ENCODE data around the gene CGN. TPM values are rescaled to one million over a fixed set of nuclear protein-coding genes. Genes with fewer than 3 reads are reported as not detected.

Gene CGN
- total RNA-seq, 6 experiments from 2014 or later, result 15.9 to 65.4 (median 38.6) TPM

DNA sequence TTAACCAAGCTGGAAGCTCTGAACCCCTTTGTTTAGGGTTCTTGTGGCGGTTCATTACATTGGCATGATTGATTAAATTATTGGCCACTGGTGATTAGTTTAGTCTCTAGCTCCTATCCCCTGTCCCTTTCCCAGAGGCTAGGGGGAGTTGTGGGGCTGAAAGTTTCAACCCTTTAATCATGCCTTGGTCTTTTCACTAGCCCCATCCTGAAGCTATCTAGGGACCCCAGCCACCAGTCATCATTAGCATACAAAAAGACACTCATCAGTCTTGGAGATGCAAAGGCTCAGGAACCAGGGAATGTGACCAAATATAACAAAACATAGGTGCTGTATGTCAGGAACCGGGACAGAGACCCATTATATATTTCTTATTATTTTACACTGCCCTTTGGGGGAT is 66.0 kb downstream of the CGN start:
- Histone ChIP-seq H3K9me3 (no peaks in the 10 kb centered on the region), H3K27ac (no peak overlapping the region), H3K36me3 (peaks cover 0 to 3% (median 0%) of the 10 kb centered on the region in 4 donors), H3K27me3 (no peaks in the 10 kb centered on the region), H3K4me3 (no peak overlapping the region), H3K4me1 (no peaks in the 10 kb centered on the region)
- WGBS (ENCODE audit: insufficient coverage, low coverage, low lambda C conversion rate, missing lambda C conversion rate), result 100% methylated on average over 1 of the region's 2 CpGs
- DNase-seq (no peak), ATAC-seq (no peak)
- TF ChIP-seq POLR2A (IDR thresholded peaks at IDR 0.05), result no peak
- TF ChIP-seq, protein P1, sequence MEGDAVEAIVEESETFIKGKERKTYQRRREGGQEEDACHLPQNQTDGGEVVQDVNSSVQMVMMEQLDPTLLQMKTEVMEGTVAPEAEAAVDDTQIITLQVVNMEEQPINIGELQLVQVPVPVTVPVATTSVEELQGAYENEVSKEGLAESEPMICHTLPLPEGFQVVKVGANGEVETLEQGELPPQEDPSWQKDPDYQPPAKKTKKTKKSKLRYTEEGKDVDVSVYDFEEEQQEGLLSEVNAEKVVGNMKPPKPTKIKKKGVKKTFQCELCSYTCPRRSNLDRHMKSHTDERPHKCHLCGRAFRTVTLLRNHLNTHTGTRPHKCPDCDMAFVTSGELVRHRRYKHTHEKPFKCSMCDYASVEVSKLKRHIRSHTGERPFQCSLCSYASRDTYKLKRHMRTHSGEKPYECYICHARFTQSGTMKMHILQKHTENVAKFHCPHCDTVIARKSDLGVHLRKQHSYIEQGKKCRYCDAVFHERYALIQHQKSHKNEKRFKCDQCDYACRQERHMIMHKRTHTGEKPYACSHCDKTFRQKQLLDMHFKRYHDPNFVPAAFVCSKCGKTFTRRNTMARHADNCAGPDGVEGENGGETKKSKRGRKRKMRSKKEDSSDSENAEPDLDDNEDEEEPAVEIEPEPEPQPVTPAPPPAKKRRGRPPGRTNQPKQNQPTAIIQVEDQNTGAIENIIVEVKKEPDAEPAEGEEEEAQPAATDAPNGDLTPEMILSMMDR (IDR thresholded peaks at IDR 0.05), result no peak
- intact Hi-C loops (cut with DNase I), result no loop called here

DNA sequence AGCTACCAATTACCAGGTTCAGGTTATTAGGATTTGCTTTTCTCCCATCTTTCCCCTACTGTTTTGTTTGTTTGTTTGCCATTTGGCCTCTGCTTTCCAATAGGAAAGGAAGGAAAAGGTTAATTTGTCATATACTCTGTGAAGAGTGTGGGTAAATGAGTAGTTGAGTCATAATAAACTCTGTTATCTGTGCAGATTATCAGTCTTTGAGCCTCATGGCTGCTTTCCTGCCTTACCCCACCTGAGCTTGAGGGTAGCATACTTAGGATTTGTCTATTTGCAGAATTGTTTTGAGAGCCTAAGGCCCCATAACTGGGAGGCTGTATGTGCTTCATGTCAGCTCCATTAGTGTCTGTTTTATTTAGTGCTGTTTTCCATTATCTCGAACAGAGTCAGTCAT is 67.8 kb downstream of the CGN start:
- ATAC-seq (no peak), DNase-seq (no peak)
- TF ChIP-seq POLR2A (IDR thresholded peaks at IDR 0.05), result no peak
- TF ChIP-seq, protein P1 (IDR thresholded peaks at IDR 0.05), result no peak
- Histone ChIP-seq H3K4me1 (no peaks in the 10 kb centered on the region), H3K27me3 (no peaks in the 10 kb centered on the region), H3K4me3 (no peak overlapping the region), H3K36me3 (peaks cover 0 to 3% (median 0%) of the 10 kb centered on the region in 4 donors), H3K27ac (no peak overlapping the region), H3K9me3 (no peaks in the 10 kb centered on the region)
- 100% methylated on average over 1 of the region's 1 CpG for WGBS (ENCODE audit: insufficient coverage, low coverage, low lambda C conversion rate, missing lambda C conversion rate)
- intact Hi-C loops (cut with DNase I), result no loop called here

GRCh38 chr1:151579436-151580225 is 68.4 kb downstream of the CGN start:
- 73% methylated on average over 7 of the region's 8 CpGs for WGBS (ENCODE audit: insufficient coverage, low coverage, low lambda C conversion rate, missing lambda C conversion rate)
- intact Hi-C loops (cut with DNase I), result loop anchor here in 1 of 2 donors (10.0 kb wide), 1 partner anchor 265 kb away; no protein-coding TSS in a partner anchor
- Histone ChIP-seq H3K9me3 (no peaks in the 10 kb centered on the region), H3K4me3 (no peak overlapping the region), H3K27me3 (no peaks in the 10 kb centered on the region), H3K4me1 (no peaks in the 10 kb centered on the region), H3K27ac (no peak overlapping the region), H3K36me3 (peaks cover 0 to 3% (median 0%) of the 10 kb centered on the region in 4 donors)
- DNase-seq, result no peak
- ATAC-seq, result no peak
- TF ChIP-seq, protein P1 (IDR thresholded peaks at IDR 0.05), result no peak

- no peak for DNase-seq
- Histone ChIP-seq H3K9me3 (no peaks in the 10 kb centered on the region), H3K36me3 (peaks cover 0 to 3% (median 0%) of the 10 kb centered on the region in 4 donors), H3K4me3 (no peak overlapping the region), H3K4me1 (no peaks in the 10 kb centered on the region), H3K27me3 (no peaks in the 10 kb centered on the region), H3K27ac (no peak overlapping the region)
- WGBS (ENCODE audit: insufficient coverage, low coverage, low lambda C conversion rate, missing lambda C conversion rate), result 83% methylated on average over 4 of the region's 5 CpGs
- ATAC-seq, result no peak
- no peak for TF ChIP-seq POLR2A (IDR thresholded peaks at IDR 0.05)
- TF ChIP-seq, protein P1 (IDR thresholded peaks at IDR 0.05), result no peak
- intact Hi-C loops (cut with DNase I), result loop anchor here in 1 of 2 donors (10.0 kb wide), 1 partner anchor 263 kb away; no protein-coding TSS in a partner anchor
Measured at GRCh38 chr1:151581451-151581850, 70.3 kb downstream of the CGN start.

Data from right lobe of liver (tissue), 6 donors.